ENCODE data around the gene METTL9. TPM values are rescaled to one million over a fixed set of nuclear protein-coding genes. Genes with fewer than 3 reads are reported as not detected.

METTL9 gene
- total and polyA plus RNA-seq, 2 experiments from 2014 or later, result 72.5 to 152 TPM

DNA sequence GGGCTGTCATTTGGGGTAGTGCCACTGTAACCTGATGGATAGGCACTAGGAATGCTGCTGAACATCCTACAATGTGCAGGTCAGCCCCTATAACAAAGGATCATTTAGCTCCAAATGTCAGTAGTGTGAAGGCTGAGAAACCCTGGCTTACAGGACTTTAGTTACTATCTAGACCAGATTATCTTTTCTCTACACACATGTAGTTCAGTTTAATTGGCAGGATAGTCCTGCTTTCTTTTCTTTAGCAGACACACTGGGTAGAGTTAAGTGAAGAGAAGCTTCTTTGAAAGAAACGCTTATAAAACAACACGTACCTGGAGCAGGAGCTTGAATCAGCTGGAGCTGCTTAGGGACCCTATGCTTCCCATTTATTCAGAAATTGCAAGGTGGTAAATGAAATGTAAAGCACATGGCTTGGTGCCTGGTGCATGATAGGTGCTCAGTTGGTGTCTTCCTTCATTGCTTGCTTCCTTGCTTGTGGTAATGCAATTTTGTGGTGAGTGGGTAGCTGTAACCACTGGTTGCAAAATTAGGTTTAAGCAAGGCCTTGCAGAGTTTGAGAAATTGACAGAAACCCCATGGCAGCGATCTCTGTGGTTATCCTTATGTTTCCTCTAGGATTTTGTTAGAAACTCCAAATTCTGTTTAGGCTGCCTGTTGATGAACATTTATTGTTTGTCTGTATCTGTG is 9.4 kb downstream of the METTL9 start (continued):
- TF ChIP-seq, protein P1, sequence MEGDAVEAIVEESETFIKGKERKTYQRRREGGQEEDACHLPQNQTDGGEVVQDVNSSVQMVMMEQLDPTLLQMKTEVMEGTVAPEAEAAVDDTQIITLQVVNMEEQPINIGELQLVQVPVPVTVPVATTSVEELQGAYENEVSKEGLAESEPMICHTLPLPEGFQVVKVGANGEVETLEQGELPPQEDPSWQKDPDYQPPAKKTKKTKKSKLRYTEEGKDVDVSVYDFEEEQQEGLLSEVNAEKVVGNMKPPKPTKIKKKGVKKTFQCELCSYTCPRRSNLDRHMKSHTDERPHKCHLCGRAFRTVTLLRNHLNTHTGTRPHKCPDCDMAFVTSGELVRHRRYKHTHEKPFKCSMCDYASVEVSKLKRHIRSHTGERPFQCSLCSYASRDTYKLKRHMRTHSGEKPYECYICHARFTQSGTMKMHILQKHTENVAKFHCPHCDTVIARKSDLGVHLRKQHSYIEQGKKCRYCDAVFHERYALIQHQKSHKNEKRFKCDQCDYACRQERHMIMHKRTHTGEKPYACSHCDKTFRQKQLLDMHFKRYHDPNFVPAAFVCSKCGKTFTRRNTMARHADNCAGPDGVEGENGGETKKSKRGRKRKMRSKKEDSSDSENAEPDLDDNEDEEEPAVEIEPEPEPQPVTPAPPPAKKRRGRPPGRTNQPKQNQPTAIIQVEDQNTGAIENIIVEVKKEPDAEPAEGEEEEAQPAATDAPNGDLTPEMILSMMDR (conservative IDR thresholded peaks at IDR 0.05; ENCODE audit: low read depth in 2 of 2), result no peak
- no peak for TF ChIP-seq EZH2 (IDR thresholded peaks at IDR 0.05; ENCODE audit: low read depth, unreplicated experiment)
- no peak for TF ChIP-seq ETS1 (IDR thresholded peaks at IDR 0.05)
- TF ChIP-seq EZH2phosphoT487 (IDR thresholded peaks at IDR 0.05; ENCODE audit: unreplicated experiment), result no peak
- no peak for TF ChIP-seq POLR2AphosphoS5 (IDR thresholded peaks at IDR 0.05; ENCODE audit: low read depth)
- TF ChIP-seq, protein P2, sequence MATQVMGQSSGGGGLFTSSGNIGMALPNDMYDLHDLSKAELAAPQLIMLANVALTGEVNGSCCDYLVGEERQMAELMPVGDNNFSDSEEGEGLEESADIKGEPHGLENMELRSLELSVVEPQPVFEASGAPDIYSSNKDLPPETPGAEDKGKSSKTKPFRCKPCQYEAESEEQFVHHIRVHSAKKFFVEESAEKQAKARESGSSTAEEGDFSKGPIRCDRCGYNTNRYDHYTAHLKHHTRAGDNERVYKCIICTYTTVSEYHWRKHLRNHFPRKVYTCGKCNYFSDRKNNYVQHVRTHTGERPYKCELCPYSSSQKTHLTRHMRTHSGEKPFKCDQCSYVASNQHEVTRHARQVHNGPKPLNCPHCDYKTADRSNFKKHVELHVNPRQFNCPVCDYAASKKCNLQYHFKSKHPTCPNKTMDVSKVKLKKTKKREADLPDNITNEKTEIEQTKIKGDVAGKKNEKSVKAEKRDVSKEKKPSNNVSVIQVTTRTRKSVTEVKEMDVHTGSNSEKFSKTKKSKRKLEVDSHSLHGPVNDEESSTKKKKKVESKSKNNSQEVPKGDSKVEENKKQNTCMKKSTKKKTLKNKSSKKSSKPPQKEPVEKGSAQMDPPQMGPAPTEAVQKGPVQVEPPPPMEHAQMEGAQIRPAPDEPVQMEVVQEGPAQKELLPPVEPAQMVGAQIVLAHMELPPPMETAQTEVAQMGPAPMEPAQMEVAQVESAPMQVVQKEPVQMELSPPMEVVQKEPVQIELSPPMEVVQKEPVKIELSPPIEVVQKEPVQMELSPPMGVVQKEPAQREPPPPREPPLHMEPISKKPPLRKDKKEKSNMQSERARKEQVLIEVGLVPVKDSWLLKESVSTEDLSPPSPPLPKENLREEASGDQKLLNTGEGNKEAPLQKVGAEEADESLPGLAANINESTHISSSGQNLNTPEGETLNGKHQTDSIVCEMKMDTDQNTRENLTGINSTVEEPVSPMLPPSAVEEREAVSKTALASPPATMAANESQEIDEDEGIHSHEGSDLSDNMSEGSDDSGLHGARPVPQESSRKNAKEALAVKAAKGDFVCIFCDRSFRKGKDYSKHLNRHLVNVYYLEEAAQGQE (IDR thresholded peaks at IDR 0.05; ENCODE audit: unreplicated experiment), result no peak
- no peak for TF ChIP-seq CREB1 (CRISPR knock-in tag; IDR thresholded peaks at IDR 0.05; ENCODE audit: low read depth)
- no peak for TF ChIP-seq STAT1 (IDR thresholded peaks at IDR 0.05; ENCODE audit: unreplicated experiment)

- peak; percentile 30; the same call in 2 of the 3 replicates for ATAC-seq
- TF ChIP-seq POLR2AphosphoS5 (IDR thresholded peaks at IDR 0.05; ENCODE audit: low read depth) (no peak), CREB1 (CRISPR knock-in tag; IDR thresholded peaks at IDR 0.05; ENCODE audit: low read depth) (no peak), EZH2 (IDR thresholded peaks at IDR 0.05; ENCODE audit: low read depth, unreplicated experiment) (no peak), NANOG (IDR thresholded peaks at IDR 0.05; ENCODE audit: borderline replicate concordance) (no peak), ZNF462 (CRISPR knock-in tag; IDR thresholded peaks at IDR 0.05) (no peak), ZNF331 (CRISPR knock-in tag; IDR thresholded peaks at IDR 0.05; ENCODE audit: low read depth) (no peak)
Observed at GRCh38 chr16:21610006-21610544, 10.7 kb downstream of the METTL9 start.

More at GRCh38 chr16:21610006-21610544, 10.7 kb downstream of the METTL9 start:
- H3K9me2 ChIP-seq (ENCODE audit: insufficient read depth), result no peaks in the 10 kb centered on the region
- peaks cover 100% of the 10 kb centered on the region for H3K79me2 ChIP-seq (replicated peaks; ENCODE audit: insufficient read depth)
- peak overlapping the region; percentile 20; the same call in 1 of the 2 replicates for H3K4me2 ChIP-seq
- Mint-ChIP-seq H3K36me3 (ENCODE audit: low read depth) (peaks cover 6% of the 10 kb centered on the region), H3K27me3 (ENCODE audit: insufficient read depth, low read depth, poor library complexity) (peaks cover 6% of the 10 kb centered on the region), H3K4me3 (peak overlapping the region; percentile 30; the same call in 2 of the 3 replicates), H3K9me3 (no peaks in the 10 kb centered on the region), H3K27ac (peak overlapping the region; percentile 50; the same call in 1 of the 2 replicates), H3K4me1 (peaks cover 56% of the 10 kb centered on the region)
- H3K4me1 ChIP-seq (ENCODE audit: insufficient read depth), result peaks cover 52% of the 10 kb centered on the region
- no peaks in the 10 kb centered on the region for H3F3A ChIP-seq (replicated peaks; ENCODE audit: low read depth)
- peak; percentile 31 for DNase-seq (ENCODE audit: low spot score)
- no peaks in the 10 kb centered on the region for H3K27me3 ChIP-seq (ENCODE audit: insufficient read depth)
- H3K27ac ChIP-seq (ENCODE audit: low read depth), result no peak overlapping the region
- H2AFZ ChIP-seq, result no peak overlapping the region
- no peak overlapping the region; the same call in 1 of the 2 replicates for H3K4me3 ChIP-seq
- peaks cover 32% of the 10 kb centered on the region for H4K20me1 ChIP-seq (replicated peaks; ENCODE audit: insufficient read depth)
- H3K36me3 ChIP-seq (ENCODE audit: insufficient read depth), result no peaks in the 10 kb centered on the region

Data from GM23338 (cell line).